NCI-H1105 (cell line): ENCODE results near the gene LRFN2.

Experiments used
- DNase-seq: peaks from one replicate; lab custom pipeline; 2025; lab: John Stamatoyannopoulos, UW

Gene LRFN2

GRCh38 chr6:40436685-40437604 lies 150.2 kb downstream of the LRFN2 start:
- DNase-seq = peak; percentile 27

DNA sequence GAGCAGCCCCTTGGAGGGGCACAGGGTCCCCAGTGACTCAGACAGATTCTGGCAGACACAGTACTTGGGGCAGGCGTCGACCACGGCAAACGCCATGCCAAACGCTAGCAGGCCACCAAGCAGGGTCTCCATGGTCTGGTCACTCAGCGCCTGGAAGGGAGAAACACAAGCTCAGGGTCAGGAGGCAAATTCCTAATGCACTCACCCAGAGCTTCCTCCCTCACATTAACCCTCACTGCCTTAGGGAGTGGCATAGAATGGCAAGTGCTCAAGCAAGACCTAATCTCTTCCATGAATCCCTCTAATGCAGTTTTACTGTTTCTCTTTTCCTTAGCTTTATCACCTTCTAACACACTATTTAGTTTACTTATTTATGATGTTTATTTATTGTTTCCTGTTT lies 154.2 kb downstream of the LRFN2 start:
- no peak for DNase-seq

DNA sequence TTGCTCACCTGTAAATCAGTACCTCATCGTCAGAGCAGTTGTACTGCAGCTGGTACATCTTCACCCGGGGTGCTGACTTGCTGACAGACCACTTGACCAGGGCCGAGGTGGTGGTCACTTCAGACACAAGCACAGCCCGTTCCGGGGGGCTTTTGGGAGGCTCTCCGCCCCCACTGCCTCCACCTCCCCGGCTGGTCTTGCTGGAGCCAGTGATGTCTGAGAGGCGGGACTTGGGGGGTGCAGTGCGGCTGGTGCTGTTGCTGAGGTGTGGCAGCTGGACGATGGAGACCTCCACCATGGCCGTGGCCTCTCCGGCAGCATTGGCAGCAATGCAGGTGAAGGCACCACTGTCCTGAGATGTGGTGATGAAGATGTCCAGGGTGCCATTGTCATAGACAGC lies 155.5 kb downstream of the LRFN2 start:
- DNase-seq = no peak

- no peak for DNase-seq
Measured at GRCh38 chr6:40427196-40427595, 160.0 kb downstream of the LRFN2 start.

DNA sequence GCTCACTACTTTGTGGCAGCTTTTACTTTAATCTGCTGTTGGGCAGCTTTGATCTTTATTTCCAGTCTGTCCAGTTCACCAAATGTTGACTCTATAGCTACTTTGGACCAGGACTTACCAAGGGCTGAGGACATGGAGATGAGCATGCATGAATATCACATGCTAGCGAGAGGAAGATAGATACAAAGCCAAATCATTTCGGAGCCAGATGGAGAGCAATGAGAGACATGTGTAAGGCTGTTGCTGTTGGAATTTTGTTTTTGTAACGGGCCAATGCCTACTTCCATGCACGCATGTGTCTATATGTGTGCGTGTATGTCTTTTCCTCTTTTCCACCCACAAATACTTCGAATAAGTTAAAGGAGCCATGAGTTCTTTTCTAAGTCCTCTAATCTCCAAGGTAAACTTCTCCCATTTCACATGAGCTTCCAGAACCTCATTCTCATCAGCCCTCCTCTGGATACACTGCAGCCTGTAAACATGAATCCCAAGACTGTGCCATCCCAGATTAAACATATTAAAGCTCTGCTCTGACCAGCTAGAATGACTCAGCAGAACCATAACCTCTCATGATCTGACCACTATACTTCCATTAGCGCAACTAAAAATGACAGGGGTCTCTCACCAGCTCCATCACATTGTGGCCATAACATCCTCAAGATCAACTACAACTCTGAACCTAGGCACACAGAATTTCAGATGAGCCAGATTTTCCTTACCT lies 160.7 kb downstream of the LRFN2 start:
- no peak for DNase-seq

- peak; percentile 22 for DNase-seq
Measured at GRCh38 chr6:40425192-40425919, 161.8 kb downstream of the LRFN2 start.

DNA sequence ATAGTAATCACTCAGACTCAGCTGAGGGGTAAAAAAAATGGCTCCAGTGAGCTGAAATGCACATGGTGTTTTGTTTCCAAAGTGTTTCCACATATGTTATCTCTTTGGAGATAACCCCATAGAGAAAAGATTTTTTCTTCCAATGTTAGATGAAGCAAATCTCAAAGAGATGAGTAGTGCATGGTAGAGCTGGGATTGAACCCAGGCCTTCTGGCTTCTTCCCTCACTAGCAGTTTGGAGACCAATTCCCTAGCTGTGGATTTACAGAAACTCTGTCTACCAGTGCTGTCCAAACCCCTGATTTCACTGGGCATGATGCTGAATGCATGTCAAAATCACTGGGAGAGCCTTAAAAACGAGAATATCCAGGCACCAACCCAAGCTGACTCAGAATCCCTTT lies 165.1 kb downstream of the LRFN2 start:
- DNase-seq = no peak

- no peak for DNase-seq
Measured at GRCh38 chr6:40419946-40420728, 167.0 kb downstream of the LRFN2 start.

- no peak for DNase-seq
Measured at GRCh38 chr6:40419377-40419776, 167.8 kb downstream of the LRFN2 start.

DNA sequence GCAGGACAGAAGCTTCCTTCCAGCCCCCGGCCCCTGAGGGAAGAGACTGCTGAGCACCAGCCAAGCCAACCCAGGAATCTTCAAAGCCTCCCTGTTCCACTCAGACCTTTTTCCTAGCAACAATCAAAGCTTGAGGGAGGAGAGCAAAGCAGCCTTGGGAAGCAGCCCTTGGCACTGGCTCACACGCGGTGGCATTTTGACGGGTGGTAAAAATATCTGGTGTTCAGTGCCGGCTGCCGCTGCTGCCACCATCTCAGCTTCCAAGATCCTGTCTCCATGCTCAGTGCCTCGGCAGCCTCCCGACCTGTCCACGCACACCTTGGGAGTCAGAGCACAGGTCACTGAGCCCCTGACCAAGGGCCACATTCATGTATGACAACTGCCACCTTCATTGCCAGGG lies 170.1 kb downstream of the LRFN2 start:
- no peak for DNase-seq

GRCh38 chr6:40414617-40415016 lies 172.5 kb downstream of the LRFN2 start:
- DNase-seq = no peak

- DNase-seq = no peak
Measured at GRCh38 chr6:40413239-40413638, 173.9 kb downstream of the LRFN2 start.

GRCh38 chr6:40411881-40412280 lies 175.3 kb downstream of the LRFN2 start:
- DNase-seq = no peak

GRCh38 chr6:40410821-40411220 lies 176.3 kb downstream of the LRFN2 start:
- DNase-seq = no peak

GRCh38 chr6:40409716-40410397 lies 177.3 kb downstream of the LRFN2 start:
- DNase-seq = no peak

DNA sequence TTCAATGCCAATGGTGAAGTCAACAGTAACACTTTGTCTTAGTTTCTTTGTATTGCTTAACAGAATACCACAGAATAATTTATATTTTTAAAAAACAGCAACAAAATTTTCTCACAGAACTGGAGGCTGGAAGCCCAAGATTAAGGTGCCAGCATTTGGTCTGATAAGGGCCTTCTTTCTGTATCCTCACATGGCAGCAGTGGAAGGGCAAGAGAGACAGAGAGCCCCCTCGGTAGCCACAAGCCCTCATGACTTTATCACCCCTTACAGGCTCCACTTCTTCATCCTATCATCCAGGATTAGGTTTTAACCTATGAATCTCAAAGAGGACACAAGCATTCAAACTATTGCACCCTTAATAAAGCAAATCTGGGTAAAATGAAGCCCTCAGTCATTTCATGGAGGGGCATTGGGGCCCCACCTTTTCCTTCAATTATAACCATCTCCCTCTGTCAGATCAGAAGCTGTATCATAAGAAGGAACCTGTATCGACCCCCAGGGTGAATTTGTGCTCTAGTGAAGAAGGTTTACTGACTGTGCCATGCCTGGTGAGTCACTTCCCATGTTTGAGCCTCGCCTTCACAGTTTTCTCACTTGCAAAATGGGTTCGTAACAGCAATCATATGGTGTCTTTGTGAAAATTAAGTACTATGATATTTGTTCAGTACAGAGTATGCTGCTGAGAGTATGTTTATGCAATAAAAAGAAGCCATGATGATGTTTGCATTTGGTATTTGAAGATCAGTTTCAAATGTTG lies 178.2 kb downstream of the LRFN2 start:
- DNase-seq = no peak

DNA sequence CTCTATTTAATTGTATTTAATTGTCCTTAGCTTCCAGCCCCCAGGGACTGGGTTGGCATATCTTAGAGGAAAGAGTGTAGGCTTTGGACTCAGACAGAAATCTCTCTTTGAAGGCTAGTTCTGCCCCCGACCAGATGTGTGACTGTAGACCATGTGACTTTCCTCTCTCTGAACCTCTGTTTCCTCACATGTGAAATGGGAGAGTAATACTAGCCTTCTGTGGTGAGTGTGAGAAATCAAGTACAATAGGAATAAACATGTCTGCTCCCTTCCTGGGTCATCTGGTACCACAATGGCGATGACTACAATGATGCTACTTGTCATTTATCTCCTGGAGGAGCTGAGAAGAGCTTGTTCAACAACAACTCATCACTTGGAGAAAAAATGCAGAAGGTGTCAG lies 179.9 kb downstream of the LRFN2 start:
- no peak for DNase-seq

- no peak for DNase-seq
Measured at GRCh38 chr6:40406175-40406574, 181.0 kb downstream of the LRFN2 start.

GRCh38 chr6:40400738-40401137 lies 186.4 kb downstream of the LRFN2 start:
- DNase-seq = no peak

DNA sequence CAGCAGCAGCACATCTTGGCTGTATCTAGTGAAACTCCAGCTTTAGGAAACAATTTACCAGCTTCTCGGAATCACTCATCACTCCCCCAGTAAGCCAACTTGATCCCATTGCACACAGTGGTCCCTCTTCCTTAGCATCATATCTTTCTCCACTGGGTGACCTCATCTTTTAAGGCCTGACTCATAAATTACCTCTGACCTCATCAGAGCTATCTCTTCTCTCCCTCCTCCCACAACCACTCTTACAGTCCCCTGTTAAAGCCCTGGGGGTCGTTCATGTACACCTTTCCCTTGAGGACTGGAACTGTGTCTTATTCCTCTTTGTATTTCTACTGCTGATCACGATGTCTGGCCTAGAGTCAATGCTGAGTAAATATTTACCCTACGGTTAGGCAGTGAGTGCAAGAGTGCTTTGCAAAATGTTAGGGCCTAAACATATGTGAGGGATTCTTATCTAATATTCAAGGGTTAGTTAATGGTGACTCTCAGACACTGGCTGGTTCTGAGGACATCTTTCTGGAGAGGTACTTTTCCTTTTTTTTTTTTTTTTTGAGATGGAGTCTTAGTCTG lies 187.2 kb downstream of the LRFN2 start:
- no peak for DNase-seq
